Glutamatergic neuron (in vitro differentiated cells): ENCODE results near the gene TPMT. TPM values are rescaled to one million over a fixed set of nuclear protein-coding genes. Genes with fewer than 3 reads are reported as not detected.

Experiments
- DNase-seq: peaks from one replicate; pipeline ENCODE4 v3.0.0; 2022
- H3K27ac Mint-ChIP-seq: one replicate; pipeline ENCODE4 v1.8.0; 2020; ENCODE audit warnings: mild to moderate bottlenecking, mixed read lengths, inconsistent platforms; ENCODE audit not compliant: unreplicated experiment
- H3K27me3 Mint-ChIP-seq: one replicate; pipeline ENCODE4 v1.8.0; 2020; ENCODE audit warnings: mild to moderate bottlenecking, moderate library complexity, mixed read lengths, inconsistent platforms; ENCODE audit not compliant: unreplicated experiment
- H3K36me3 Mint-ChIP-seq: one replicate; pipeline ENCODE4 v1.8.0; 2020; ENCODE audit warnings: mild to moderate bottlenecking, mixed read lengths, inconsistent platforms; ENCODE audit not compliant: unreplicated experiment
- H3K4me1 Mint-ChIP-seq: one replicate; pipeline ENCODE4 v1.8.0; 2020; ENCODE audit warnings: mild to moderate bottlenecking, low read depth, mixed read lengths, inconsistent platforms; ENCODE audit not compliant: unreplicated experiment
- H3K4me3 Mint-ChIP-seq: one replicate; pipeline ENCODE4 v1.8.0; 2020; ENCODE audit warnings: mild to moderate bottlenecking, mixed read lengths, inconsistent platforms; ENCODE audit not compliant: unreplicated experiment
- H3K9me3 Mint-ChIP-seq: one replicate; pipeline ENCODE4 v1.8.0; 2020; ENCODE audit warnings: mild to moderate bottlenecking, moderate library complexity, mixed read lengths, inconsistent platforms; ENCODE audit not compliant: unreplicated experiment
- total RNA-seq: library from RNA; stranded (reverse); fragmentation: NEBNext Ultra II Directional; extraction: Animal tissue kit (Norgen Biotek cat#: 25700); gene quantifications from one replicate; pipeline ENCODE4 v1.2.1, GENCODE V29; 2021; ENCODE audit not compliant: unreplicated experiment
- TF ChIP-seq, protein P1 (sequence below): fragments of 200-600 bp; sonication (generic); IDR thresholded peaks from one replicate; pipeline ENCODE4 v1.5.0; 2021; ENCODE audit not compliant: partially characterized antibody, unreplicated experiment

The TPMT gene
- total RNA-seq, 1 donor from 2014 or later: 3.4 TPM

DNA sequence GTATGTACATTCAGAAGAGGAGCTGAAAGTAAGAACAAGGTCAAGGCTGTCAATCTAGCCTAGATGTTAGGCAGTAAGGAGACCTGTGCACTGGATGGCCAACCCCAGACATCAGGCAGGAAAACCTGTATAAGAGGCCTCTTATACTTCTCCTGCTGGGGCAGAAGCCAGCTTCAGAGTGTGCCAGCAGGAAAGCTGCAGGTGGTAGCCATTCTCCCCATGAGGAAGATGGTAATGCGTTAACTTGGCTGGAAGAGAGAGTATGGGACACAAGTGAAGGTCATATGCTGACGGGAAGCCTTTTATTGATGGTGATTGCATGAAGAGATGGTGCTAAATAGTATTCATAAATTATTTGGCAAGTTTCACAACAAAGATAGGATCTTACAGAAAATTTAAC, 53.0 kb downstream of the TPMT start:
- no peak for DNase-seq
- H3K4me1 Mint-ChIP-seq: no peaks in the 10 kb centered on the region
- peaks cover 6% of the 10 kb centered on the region for H3K36me3 Mint-ChIP-seq
- H3K9me3 Mint-ChIP-seq: peaks cover 2% of the 10 kb centered on the region
- peaks cover 3% of the 10 kb centered on the region for H3K27me3 Mint-ChIP-seq
- TF ChIP-seq, protein P1, sequence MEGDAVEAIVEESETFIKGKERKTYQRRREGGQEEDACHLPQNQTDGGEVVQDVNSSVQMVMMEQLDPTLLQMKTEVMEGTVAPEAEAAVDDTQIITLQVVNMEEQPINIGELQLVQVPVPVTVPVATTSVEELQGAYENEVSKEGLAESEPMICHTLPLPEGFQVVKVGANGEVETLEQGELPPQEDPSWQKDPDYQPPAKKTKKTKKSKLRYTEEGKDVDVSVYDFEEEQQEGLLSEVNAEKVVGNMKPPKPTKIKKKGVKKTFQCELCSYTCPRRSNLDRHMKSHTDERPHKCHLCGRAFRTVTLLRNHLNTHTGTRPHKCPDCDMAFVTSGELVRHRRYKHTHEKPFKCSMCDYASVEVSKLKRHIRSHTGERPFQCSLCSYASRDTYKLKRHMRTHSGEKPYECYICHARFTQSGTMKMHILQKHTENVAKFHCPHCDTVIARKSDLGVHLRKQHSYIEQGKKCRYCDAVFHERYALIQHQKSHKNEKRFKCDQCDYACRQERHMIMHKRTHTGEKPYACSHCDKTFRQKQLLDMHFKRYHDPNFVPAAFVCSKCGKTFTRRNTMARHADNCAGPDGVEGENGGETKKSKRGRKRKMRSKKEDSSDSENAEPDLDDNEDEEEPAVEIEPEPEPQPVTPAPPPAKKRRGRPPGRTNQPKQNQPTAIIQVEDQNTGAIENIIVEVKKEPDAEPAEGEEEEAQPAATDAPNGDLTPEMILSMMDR: no peak
- no peak overlapping the region for H3K27ac Mint-ChIP-seq
- no peak overlapping the region for H3K4me3 Mint-ChIP-seq

- Mint-ChIP-seq H3K36me3 (peaks cover 6% of the 10 kb centered on the region), H3K4me1 (no peaks in the 10 kb centered on the region), H3K4me3 (no peak overlapping the region), H3K27ac (no peak overlapping the region), H3K9me3 (peaks cover 2% of the 10 kb centered on the region), H3K27me3 (peaks cover 3% of the 10 kb centered on the region)
- TF ChIP-seq, protein P1: no peak
- DNase-seq: no peak
Observed at GRCh38 chr6:18101271-18101670, 53.6 kb downstream of the TPMT start.

- TF ChIP-seq, protein P1: no peak
Observed at GRCh38 chr6:18100296-18100695, 54.6 kb downstream of the TPMT start.

GRCh38 chr6:18099511-18099910, 55.4 kb downstream of the TPMT start:
- no peak for DNase-seq
- peaks cover 3% of the 10 kb centered on the region for H3K27me3 Mint-ChIP-seq
- peaks cover 2% of the 10 kb centered on the region for H3K9me3 Mint-ChIP-seq
- H3K27ac Mint-ChIP-seq: no peak overlapping the region
- H3K36me3 Mint-ChIP-seq: peaks cover 6% of the 10 kb centered on the region
- no peak overlapping the region for H3K4me3 Mint-ChIP-seq
- TF ChIP-seq, protein P1: no peak
- no peaks in the 10 kb centered on the region for H3K4me1 Mint-ChIP-seq

More at GRCh38 chr6:18100296-18100695, 54.6 kb downstream of the TPMT start:
- H3K4me3 Mint-ChIP-seq: no peak overlapping the region
- H3K27ac Mint-ChIP-seq: no peak overlapping the region
- H3K27me3 Mint-ChIP-seq: peaks cover 3% of the 10 kb centered on the region
- peaks cover 6% of the 10 kb centered on the region for H3K36me3 Mint-ChIP-seq
- no peaks in the 10 kb centered on the region for H3K4me1 Mint-ChIP-seq
- H3K9me3 Mint-ChIP-seq: peaks cover 2% of the 10 kb centered on the region
- DNase-seq: no peak

DNA sequence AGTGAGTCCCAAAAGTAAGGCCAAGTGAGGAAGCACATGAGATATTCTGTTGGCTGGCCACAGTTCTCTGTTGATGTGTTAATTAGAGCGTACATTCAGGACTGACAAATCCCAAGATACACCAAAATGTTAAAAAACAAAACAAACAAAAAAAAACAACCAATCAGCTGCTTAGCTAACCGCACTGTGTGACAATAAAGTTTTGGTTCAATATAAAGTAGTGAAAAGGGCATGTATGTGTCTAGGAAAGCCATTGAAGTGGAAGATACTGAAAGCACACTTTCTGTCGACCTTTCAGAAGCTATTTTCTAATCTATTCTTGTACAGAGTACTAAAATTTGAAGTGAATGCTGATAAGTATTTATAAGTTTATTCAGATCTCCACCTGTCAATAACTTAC, 58.5 kb downstream of the TPMT start:
- DNase-seq: no peak
- Mint-ChIP-seq H3K36me3 (peaks cover 6% of the 10 kb centered on the region), H3K9me3 (no peaks in the 10 kb centered on the region), H3K4me3 (no peak overlapping the region), H3K4me1 (no peaks in the 10 kb centered on the region), H3K27ac (no peak overlapping the region), H3K27me3 (peaks cover 3% of the 10 kb centered on the region)
- TF ChIP-seq, protein P1: no peak
